ENCODE measurements around the gene IGSF9B. TPM values are rescaled to one million over a fixed set of nuclear protein-coding genes. Genes with fewer than 3 reads are reported as not detected.

Gene IGSF9B
- total RNA-seq, 1 donor from 2014 or later = 209 TPM

DNA sequence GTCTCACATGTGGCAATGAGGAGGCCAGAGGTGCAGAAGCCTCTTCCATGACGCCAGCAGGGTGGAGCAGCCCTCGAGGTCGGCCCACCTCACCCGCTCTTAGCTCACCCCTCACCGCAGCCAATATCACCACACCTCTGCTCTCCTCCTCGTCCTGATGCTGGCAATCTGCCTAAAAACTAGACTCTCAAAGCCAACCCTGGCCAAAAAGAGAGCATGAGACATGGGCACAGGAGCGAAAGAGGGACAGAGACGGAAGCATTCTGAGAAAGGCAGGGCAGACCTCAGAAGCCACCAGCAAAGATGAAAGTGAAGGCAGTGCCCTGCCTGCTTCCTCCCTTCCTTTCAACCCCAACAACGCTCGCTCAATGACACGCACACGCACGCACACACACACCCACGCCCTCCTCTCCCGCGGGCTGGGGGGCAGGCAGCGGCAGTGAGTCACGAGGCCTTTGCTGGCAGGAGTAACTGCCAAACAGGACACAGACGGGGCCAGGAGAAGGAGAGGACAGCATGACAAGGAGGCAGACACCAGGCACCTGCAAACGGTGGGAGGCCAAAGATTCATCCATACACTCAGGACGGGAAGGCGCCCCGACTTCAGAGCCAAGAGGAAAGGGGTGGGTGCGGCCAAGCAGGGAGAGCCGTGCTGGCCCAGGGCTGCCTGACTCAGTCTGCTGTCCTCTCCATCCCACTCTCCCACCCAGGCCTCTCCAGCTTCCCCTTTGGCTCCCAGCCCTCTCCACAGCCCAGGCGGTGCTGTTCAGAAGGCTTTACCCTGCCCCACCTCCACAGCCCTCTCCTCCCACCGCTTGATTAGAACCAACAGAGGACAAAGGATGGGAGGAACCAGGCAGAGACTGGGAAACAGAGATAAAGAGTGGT lies 11.4 kb downstream of the IGSF9B start:
- peak overlapping the region; percentile 76 for H3K4me3 Mint-ChIP-seq (ENCODE audit: unreplicated experiment)
- peaks cover 84% of the 10 kb centered on the region for H3K4me1 Mint-ChIP-seq (ENCODE audit: low read depth, unreplicated experiment)
- peaks cover 38% of the 10 kb centered on the region for H3K27me3 Mint-ChIP-seq (ENCODE audit: unreplicated experiment)
- no peak for DNase-seq
- TF ChIP-seq, protein P1, sequence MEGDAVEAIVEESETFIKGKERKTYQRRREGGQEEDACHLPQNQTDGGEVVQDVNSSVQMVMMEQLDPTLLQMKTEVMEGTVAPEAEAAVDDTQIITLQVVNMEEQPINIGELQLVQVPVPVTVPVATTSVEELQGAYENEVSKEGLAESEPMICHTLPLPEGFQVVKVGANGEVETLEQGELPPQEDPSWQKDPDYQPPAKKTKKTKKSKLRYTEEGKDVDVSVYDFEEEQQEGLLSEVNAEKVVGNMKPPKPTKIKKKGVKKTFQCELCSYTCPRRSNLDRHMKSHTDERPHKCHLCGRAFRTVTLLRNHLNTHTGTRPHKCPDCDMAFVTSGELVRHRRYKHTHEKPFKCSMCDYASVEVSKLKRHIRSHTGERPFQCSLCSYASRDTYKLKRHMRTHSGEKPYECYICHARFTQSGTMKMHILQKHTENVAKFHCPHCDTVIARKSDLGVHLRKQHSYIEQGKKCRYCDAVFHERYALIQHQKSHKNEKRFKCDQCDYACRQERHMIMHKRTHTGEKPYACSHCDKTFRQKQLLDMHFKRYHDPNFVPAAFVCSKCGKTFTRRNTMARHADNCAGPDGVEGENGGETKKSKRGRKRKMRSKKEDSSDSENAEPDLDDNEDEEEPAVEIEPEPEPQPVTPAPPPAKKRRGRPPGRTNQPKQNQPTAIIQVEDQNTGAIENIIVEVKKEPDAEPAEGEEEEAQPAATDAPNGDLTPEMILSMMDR (IDR thresholded peaks at IDR 0.05; ENCODE audit: partially characterized antibody, unreplicated experiment) = no peak
- peak overlapping the region; percentile 20 for H3K27ac Mint-ChIP-seq (ENCODE audit: unreplicated experiment)
- H3K9me3 Mint-ChIP-seq (ENCODE audit: unreplicated experiment) = peaks cover 39% of the 10 kb centered on the region
- H3K36me3 Mint-ChIP-seq (ENCODE audit: unreplicated experiment) = peaks cover 14% of the 10 kb centered on the region

DNA sequence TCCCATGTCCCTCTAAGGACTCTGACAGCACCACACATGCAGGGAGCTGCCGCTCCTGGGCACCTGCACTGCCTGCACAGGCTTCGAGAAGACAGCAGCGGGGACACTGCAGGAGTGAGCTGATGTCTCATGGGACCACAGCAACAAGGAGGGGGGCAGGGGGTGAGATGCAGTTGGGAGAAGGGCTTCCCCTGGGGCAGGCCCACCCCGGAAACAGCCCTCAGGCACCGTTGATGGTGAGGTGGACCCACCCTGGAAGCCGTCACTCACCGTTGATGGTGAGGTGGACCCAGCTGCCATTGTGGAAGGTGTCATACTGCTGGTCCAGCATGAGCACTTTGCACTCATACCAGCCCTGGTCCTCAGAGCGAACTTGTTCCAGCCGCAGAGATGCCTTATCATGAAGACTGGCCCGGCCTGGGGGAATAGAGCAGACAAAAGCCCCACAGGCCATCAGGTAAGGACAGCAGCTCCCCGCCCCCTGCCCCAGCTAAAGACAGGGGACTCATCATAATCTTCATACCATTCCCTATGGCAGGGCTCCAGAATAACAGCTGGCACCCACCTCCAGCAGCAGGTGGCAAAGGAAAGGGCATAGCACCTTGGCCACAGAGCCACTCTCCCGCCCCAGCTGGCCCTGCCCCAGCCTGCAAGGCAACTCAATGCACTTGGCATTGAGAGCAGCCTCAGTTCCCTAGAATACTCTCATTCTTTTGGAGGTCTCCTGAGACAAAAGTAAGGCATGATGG lies 12.6 kb downstream of the IGSF9B start:
- H3K36me3 Mint-ChIP-seq (ENCODE audit: unreplicated experiment) = peaks cover 23% of the 10 kb centered on the region
- H3K9me3 Mint-ChIP-seq (ENCODE audit: unreplicated experiment) = peaks cover 41% of the 10 kb centered on the region
- H3K4me3 Mint-ChIP-seq (ENCODE audit: unreplicated experiment) = peak overlapping the region; percentile 54
- DNase-seq = no peak
- H3K27ac Mint-ChIP-seq (ENCODE audit: unreplicated experiment) = peak overlapping the region; percentile 34
- TF ChIP-seq, protein P1 (IDR thresholded peaks at IDR 0.05; ENCODE audit: partially characterized antibody, unreplicated experiment) = no peak
- peaks cover 86% of the 10 kb centered on the region for H3K4me1 Mint-ChIP-seq (ENCODE audit: low read depth, unreplicated experiment)
- peaks cover 40% of the 10 kb centered on the region for H3K27me3 Mint-ChIP-seq (ENCODE audit: unreplicated experiment)

DNA sequence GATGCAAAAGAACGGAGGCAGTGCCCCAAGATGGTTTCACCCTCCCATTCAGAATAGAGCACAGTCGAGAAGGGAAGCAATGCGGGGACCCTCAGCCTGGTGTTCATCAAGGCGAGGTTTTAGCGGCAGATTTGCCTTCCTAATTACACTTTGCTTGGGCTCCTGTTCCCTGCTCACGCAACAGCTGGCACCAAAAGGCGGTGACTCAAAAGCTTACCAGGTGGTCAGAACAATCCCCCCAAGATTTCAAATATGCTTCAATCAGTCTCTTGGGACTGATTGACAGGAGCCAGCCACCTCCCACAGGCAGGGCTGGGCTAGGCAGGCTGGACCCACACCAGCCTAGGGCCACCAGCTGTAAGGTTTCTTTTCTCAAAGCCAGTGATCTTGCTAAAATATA lies 14.2 kb downstream of the IGSF9B start:
- Mint-ChIP-seq H3K4me1 (ENCODE audit: low read depth, unreplicated experiment) (peaks cover 82% of the 10 kb centered on the region), H3K9me3 (ENCODE audit: unreplicated experiment) (peaks cover 31% of the 10 kb centered on the region), H3K27ac (ENCODE audit: unreplicated experiment) (peak overlapping the region; percentile 87), H3K4me3 (ENCODE audit: unreplicated experiment) (peak overlapping the region; percentile 75), H3K27me3 (ENCODE audit: unreplicated experiment) (peaks cover 32% of the 10 kb centered on the region), H3K36me3 (ENCODE audit: unreplicated experiment) (peaks cover 25% of the 10 kb centered on the region)
- DNase-seq = peak; percentile 52
- TF ChIP-seq, protein P1 (IDR thresholded peaks at IDR 0.05; ENCODE audit: partially characterized antibody, unreplicated experiment) = no peak

DNA sequence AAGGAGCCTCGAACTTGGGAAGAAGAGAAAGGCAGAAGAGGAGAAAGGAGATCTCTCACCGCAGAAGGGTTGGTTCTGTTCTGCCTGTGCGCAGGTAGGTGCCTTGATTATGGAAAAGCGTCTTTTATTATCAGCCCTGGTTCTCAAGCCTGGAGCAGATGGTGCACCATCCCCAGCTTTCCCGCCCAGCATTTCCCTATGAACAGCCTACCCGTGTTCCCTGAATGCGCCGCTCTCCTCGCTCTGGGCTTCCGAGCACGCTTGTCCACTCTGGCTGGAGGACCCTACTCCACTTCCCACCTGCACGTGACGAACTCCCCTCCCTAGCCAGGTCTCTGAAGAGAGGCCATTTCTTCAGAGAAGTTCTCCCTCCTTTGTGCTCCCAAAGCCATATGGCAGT lies 15.2 kb downstream of the IGSF9B start:
- H3K36me3 Mint-ChIP-seq (ENCODE audit: unreplicated experiment) = peaks cover 22% of the 10 kb centered on the region
- no peak for DNase-seq
- H3K4me1 Mint-ChIP-seq (ENCODE audit: low read depth, unreplicated experiment) = peaks cover 83% of the 10 kb centered on the region
- H3K4me3 Mint-ChIP-seq (ENCODE audit: unreplicated experiment) = peak overlapping the region; percentile 75
- TF ChIP-seq, protein P1 (IDR thresholded peaks at IDR 0.05; ENCODE audit: partially characterized antibody, unreplicated experiment) = no peak
- peaks cover 34% of the 10 kb centered on the region for H3K9me3 Mint-ChIP-seq (ENCODE audit: unreplicated experiment)
- H3K27me3 Mint-ChIP-seq (ENCODE audit: unreplicated experiment) = peaks cover 35% of the 10 kb centered on the region
- peak overlapping the region; percentile 87 for H3K27ac Mint-ChIP-seq (ENCODE audit: unreplicated experiment)
